ENCODE data around the gene CDK5R2. TPM values are rescaled to one million over a fixed set of nuclear protein-coding genes. Genes with fewer than 3 reads are reported as not detected.

The CDK5R2 gene
- total RNA-seq, 1 experiment from 2014 or later: 0.44 TPM

DNA sequence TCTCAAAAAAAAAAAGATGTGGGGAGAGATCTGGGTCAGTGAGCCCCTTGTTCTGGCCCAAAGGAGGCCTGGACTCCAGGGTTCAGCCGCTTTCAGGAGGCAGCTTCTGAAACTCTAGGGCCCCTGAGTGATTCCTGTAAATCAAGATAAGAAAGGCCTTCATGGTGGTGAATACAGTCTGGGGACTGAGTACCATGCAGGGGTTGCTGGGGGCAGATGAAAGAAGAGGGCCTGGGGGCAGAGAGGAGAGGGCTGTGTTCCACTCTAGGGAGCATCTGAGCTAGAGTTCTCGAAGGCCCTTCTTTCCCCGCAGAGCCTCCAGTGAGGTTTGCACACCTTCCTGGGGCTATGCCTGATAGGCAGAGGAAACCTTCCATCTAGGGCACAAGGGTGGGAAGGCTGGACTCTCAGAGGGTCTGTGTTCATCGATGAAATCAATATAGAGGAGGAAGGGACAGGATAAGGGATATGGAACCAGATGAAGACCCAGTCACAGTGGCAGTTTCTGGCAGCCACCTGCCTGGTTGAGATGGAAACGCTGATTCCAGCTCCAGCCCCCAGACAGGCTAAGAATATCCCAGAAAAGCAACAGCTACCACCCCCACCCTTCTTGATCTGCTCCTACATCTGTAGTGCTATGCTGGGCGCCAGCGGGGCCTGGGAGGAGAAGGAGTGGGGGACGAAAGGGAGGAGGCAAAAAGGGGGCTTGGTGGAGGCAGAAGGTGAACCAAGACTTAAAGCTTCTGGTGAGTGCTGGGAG, 4.7 kb upstream of the CDK5R2 start:
- Histone ChIP-seq H2AFZ (ENCODE audit: low read depth, low read length, poor library complexity, severe bottlenecking) (no peak overlapping the region), H3K36me3 (ENCODE audit: control insufficient read depth in 1 of 2, insufficient read depth in 2 of 2, low read length in 2 of 2) (no peaks in the 10 kb centered on the region), H3K4me1 (ENCODE audit: control insufficient read depth in 1 of 2, insufficient read depth in 2 of 2, low read length in 2 of 2) (peaks cover 0 to 7% of the 10 kb centered on the region in 2 experiments; a peak in 1 of 4 replicates), H3K4me3 (replicated peaks in 1 of 2; ENCODE audit: low read depth in 1 of 2, low read length in 2 of 2) (no peak overlapping the region), H3K79me2 (ENCODE audit: insufficient read depth, low read length) (no peaks in the 10 kb centered on the region), H3K27me3 (ENCODE audit: insufficient read depth, low read length) (peaks cover 3% of the 10 kb centered on the region; the same call in 1 of the 2 replicates), H3K9me2 (ENCODE audit: insufficient read depth) (no peaks in the 10 kb centered on the region), H3K27ac (ENCODE audit: low read depth, low read length) (no peak overlapping the region), H4K20me1 (ENCODE audit: insufficient read depth) (no peaks in the 10 kb centered on the region), H3K9ac (ENCODE audit: low read length) (no peak overlapping the region), H3K4me2 (ENCODE audit: low read length) (no peak overlapping the region), H3K9me3 (ENCODE audit: control insufficient read depth in 1 of 2, insufficient read depth in 1 of 2, low read depth in 1 of 2, low read length in 2 of 2) (no peaks in the 10 kb centered on the region)
- intact Hi-C loops (cut with micrococcal nuclease): no loop called here
- BruUV-seq (replicated peaks): no TSS peak
- DNase-seq (ENCODE audit: low read depth, low spot score) (no peak), ATAC-seq (no peak)
- no peak for TF ChIP-seq SP1 (IDR thresholded peaks at IDR 0.05; ENCODE audit: low read depth)
- no peak for TF ChIP-seq JUND (IDR thresholded peaks at IDR 0.05)
- TF ChIP-seq ZFX (IDR thresholded peaks at IDR 0.05): no peak
- TF ChIP-seq SIN3A (IDR thresholded peaks at IDR 0.05; ENCODE audit: low read depth): no peak
- TF ChIP-seq CBX3 (IDR thresholded peaks at IDR 0.05; ENCODE audit: low read depth): no peak
- TF ChIP-seq, protein P1, sequence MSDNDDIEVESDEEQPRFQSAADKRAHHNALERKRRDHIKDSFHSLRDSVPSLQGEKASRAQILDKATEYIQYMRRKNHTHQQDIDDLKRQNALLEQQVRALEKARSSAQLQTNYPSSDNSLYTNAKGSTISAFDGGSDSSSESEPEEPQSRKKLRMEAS (IDR thresholded peaks at IDR 0.05): no peak
- no peak for TF ChIP-seq POLR2A (IDR thresholded peaks at IDR 0.05; ENCODE audit: borderline replicate concordance, extremely low read depth, insufficient read depth, insufficient read length)
- TF ChIP-seq POLR2AphosphoS5 (IDR thresholded peaks at IDR 0.05; ENCODE audit: low read depth, low read length): no peak
- TF ChIP-seq, protein P2, sequence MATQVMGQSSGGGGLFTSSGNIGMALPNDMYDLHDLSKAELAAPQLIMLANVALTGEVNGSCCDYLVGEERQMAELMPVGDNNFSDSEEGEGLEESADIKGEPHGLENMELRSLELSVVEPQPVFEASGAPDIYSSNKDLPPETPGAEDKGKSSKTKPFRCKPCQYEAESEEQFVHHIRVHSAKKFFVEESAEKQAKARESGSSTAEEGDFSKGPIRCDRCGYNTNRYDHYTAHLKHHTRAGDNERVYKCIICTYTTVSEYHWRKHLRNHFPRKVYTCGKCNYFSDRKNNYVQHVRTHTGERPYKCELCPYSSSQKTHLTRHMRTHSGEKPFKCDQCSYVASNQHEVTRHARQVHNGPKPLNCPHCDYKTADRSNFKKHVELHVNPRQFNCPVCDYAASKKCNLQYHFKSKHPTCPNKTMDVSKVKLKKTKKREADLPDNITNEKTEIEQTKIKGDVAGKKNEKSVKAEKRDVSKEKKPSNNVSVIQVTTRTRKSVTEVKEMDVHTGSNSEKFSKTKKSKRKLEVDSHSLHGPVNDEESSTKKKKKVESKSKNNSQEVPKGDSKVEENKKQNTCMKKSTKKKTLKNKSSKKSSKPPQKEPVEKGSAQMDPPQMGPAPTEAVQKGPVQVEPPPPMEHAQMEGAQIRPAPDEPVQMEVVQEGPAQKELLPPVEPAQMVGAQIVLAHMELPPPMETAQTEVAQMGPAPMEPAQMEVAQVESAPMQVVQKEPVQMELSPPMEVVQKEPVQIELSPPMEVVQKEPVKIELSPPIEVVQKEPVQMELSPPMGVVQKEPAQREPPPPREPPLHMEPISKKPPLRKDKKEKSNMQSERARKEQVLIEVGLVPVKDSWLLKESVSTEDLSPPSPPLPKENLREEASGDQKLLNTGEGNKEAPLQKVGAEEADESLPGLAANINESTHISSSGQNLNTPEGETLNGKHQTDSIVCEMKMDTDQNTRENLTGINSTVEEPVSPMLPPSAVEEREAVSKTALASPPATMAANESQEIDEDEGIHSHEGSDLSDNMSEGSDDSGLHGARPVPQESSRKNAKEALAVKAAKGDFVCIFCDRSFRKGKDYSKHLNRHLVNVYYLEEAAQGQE (IDR thresholded peaks at IDR 0.05; ENCODE audit: low read depth): no peak
- ChIA-PET RAD21 (ENCODE audit: low non-redundant PET in 1 of 2, low total read pairs in 2 of 2, uncharacterized antibody in 2 of 2, unreplicated experiment in 2 of 2) (no interaction called here), POLR2A (no interaction called here), CTCF (interaction anchor here (1.0 to 2.6 kb wide), 2 partner anchors 25 to 56 kb away, joined by 4 to 8 read pairs; no protein-coding TSS in a partner anchor)

Measured in HCT116 (cell line).